ENCODE data around the gene DAO. TPM values are rescaled to one million over a fixed set of nuclear protein-coding genes. Genes with fewer than 3 reads are reported as not detected.

Gene DAO
- total and polyA plus RNA-seq, 2 of the 4 experiments (the other 2 are of a cell fraction): not detected

GRCh38 chr12:108852674-108853309 is 27.1 kb upstream of the DAO start (continued):
- no peak for TF ChIP-seq CTCF (conservative IDR thresholded peaks at IDR 0.05; ENCODE audit: low read depth, low read length)
- TF ChIP-seq MAFK (IDR thresholded peaks at IDR 0.05; ENCODE audit: low read depth, low read length): no peak

- intact Hi-C loops (cut with micrococcal nuclease): loop anchor here (10.0 kb wide), 1 partner anchor 241 kb away; the partner anchor contains the start of genes ALKBH2 and UNG
- Histone ChIP-seq H3K27ac (ENCODE audit: insufficient read depth, low read length) (peak overlapping the region; percentile 87), H3K9me3 (ENCODE audit: control insufficient read depth, insufficient read depth, low read length) (peaks cover 2% of the 10 kb centered on the region; the same call in 1 of the 2 replicates), H2BK20ac (ENCODE audit: low read depth, low read length) (peak overlapping the region; percentile 27; the same call in 1 of the 2 replicates), H4K8ac (ENCODE audit: low read depth in 2 of 2, low read length in 2 of 2) (peak overlapping the region; percentile 40 to 91), H3K36me3 (ENCODE audit: control insufficient read depth, insufficient read depth, low read length) (peaks cover 18% of the 10 kb centered on the region), H2AK5ac (ENCODE audit: low read depth, low read length) (peak overlapping the region; percentile 84; the same call in 1 of the 2 replicates), H4K91ac (ENCODE audit: insufficient read depth, low read depth, low read length) (peak overlapping the region; percentile 83), H3K23ac (ENCODE audit: low read depth, low read length) (peak overlapping the region; percentile 72), H3K4me1 (ENCODE audit: control insufficient read depth, insufficient read depth, low read length) (peaks cover 28% of the 10 kb centered on the region), H3K4me3 (ENCODE audit: insufficient read depth, low read depth, low read length) (no peak overlapping the region), H4K5ac (ENCODE audit: low read depth, low read length) (peak overlapping the region; percentile 77), H3K18ac (ENCODE audit: low read depth, low read length) (peak overlapping the region; percentile 73), H3K9ac (ENCODE audit: low read depth, low read length) (peak overlapping the region; percentile 10), H2BK5ac (ENCODE audit: low read depth, low read length, poor library complexity, severe bottlenecking) (peak overlapping the region; percentile 100), H2AK9ac (replicated peaks; ENCODE audit: low read depth, low read length, poor library complexity) (no peak overlapping the region), H3K79me1 (ENCODE audit: low read depth in 1 of 2, low read length in 2 of 2) (peaks cover 7 to 35% of the 10 kb centered on the region in 2 experiments; a peak in 3 of 4 replicates), H3K4me2 (ENCODE audit: low read depth, low read length) (peak overlapping the region; percentile 58), H4K20me1 (ENCODE audit: insufficient read depth, low read length) (peaks cover 35% of the 10 kb centered on the region), H2BK15ac (ENCODE audit: low read depth, low read length) (peak overlapping the region; percentile 75; the same call in 2 of the 3 replicates), H3K14ac (replicated peaks; ENCODE audit: low read depth, low read length) (peak overlapping the region; percentile 84), H3K56ac (ENCODE audit: extremely low read depth, insufficient read depth, low read length) (peak overlapping the region; percentile 71; the same call in 1 of the 2 replicates), H3K27me3 (ENCODE audit: control insufficient read depth, insufficient read depth, low read length) (no peaks in the 10 kb centered on the region), H2BK120ac (ENCODE audit: low read depth, low read length) (peak overlapping the region; percentile 84), H3K4ac (ENCODE audit: low read depth, low read length) (peak overlapping the region; percentile 93), H3K9me1 (ENCODE audit: insufficient read depth, low read length) (peaks cover 5% of the 10 kb centered on the region), H2AFZ (replicated peaks; ENCODE audit: low read length, poor library complexity) (no peak overlapping the region)
- POLR2A ChIA-PET (ENCODE audit: unreplicated experiment): no interaction called here
- in situ Hi-C loops (cut with MboI; ENCODE audit: low sequenced_read_pairs): loop anchor here (5.0 to 10.0 kb wide), 2 partner anchors 46 to 129 kb away; no protein-coding TSS in a partner anchor
- BruUV-seq (replicated peaks): no TSS peak
- dilution Hi-C loops (cut with HindIII; ENCODE audit: low sequenced_read_pairs, unreplicated experiment): no loop called here
- no peak for DNase-seq
- no peak for ATAC-seq (ENCODE audit: low read depth)
- no CpG with 5 or more reads among the region's 10 CpGs for whole genome bisulfite sequencing, 2 experiments (ENCODE audit: extremely low coverage in 2 of 2, insufficient read length in 1 of 2)
- CTCF ChIA-PET: interaction anchor here (1.1 kb wide), 1 partner anchor 49 kb away, joined by 4 read pairs; no protein-coding TSS in a partner anchor
- TF ChIP-seq USF2 (IDR thresholded peaks at IDR 0.05; ENCODE audit: low read depth, low read length) (no peak), SMC3 (IDR thresholded peaks at IDR 0.05; ENCODE audit: low read depth, low read length) (no peak), MXI1 (IDR thresholded peaks at IDR 0.05; ENCODE audit: borderline replicate concordance, low read depth, low read length) (no peak), CHD1 (IDR thresholded peaks at IDR 0.05; ENCODE audit: low read depth, low read length) (no peak)
Measured at GRCh38 chr12:108853426-108853825, 26.5 kb upstream of the DAO start.

Data from IMR-90 (cell line).